Measurements from ENCODE around the gene KLHDC9.

DNA sequence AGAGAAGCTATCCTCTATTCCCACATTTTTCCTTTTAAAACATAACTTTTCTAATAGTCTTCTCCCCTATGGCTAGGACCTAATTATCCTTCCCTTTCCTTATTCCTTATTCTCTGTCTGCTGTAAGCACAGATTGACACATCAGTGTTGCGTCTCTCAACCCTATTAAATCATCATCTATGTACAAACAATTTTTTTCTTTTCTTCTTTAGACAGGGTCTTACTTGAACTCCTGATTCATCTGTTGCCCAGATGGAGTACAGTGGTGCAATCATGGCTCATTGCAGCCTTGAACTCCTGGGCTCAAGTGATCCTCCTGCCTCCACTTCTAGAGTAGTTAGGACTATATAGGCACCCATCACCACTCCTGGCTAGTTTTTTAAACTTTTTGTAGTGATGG, 8.3 kb downstream of the KLHDC9 start:
- TF ChIP-seq POLR2A (IDR thresholded peaks at IDR 0.05; ENCODE audit: low read depth), result no peak
- no peak for TF ChIP-seq EP300 (IDR thresholded peaks at IDR 0.05)
- TF ChIP-seq, protein P1, sequence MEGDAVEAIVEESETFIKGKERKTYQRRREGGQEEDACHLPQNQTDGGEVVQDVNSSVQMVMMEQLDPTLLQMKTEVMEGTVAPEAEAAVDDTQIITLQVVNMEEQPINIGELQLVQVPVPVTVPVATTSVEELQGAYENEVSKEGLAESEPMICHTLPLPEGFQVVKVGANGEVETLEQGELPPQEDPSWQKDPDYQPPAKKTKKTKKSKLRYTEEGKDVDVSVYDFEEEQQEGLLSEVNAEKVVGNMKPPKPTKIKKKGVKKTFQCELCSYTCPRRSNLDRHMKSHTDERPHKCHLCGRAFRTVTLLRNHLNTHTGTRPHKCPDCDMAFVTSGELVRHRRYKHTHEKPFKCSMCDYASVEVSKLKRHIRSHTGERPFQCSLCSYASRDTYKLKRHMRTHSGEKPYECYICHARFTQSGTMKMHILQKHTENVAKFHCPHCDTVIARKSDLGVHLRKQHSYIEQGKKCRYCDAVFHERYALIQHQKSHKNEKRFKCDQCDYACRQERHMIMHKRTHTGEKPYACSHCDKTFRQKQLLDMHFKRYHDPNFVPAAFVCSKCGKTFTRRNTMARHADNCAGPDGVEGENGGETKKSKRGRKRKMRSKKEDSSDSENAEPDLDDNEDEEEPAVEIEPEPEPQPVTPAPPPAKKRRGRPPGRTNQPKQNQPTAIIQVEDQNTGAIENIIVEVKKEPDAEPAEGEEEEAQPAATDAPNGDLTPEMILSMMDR (IDR thresholded peaks at IDR 0.05), result no peak
- no peak for TF ChIP-seq POLR2AphosphoS5 (IDR thresholded peaks at IDR 0.05)

Measured in esophagus muscularis mucosa (tissue), 4 donors.